Fibroblast of pulmonary artery (primary cell): ENCODE results near the gene RPL29.

Experiments used
- DNase-seq: peaks from one replicate; pipeline ENCODE4 v3.0.0-alpha.2; 2010; ENCODE audit warnings: low read depth
- H3K4me3 ChIP-seq: replicated peaks from 2 replicates; pipeline ENCODE4 v1.5.1; 2011; ENCODE audit warnings: low read depth, mild to moderate bottlenecking, control low read depth, low read length, moderate library complexity
- TF ChIP-seq, protein P1 (sequence below): IDR thresholded peaks from 2 replicates; pipeline ENCODE4 v1.5.1; 2011; ENCODE audit warnings: mild to moderate bottlenecking, control low read depth, low read length, inconsistent platforms; ENCODE audit errors: missing control alignments

Gene RPL29

DNA sequence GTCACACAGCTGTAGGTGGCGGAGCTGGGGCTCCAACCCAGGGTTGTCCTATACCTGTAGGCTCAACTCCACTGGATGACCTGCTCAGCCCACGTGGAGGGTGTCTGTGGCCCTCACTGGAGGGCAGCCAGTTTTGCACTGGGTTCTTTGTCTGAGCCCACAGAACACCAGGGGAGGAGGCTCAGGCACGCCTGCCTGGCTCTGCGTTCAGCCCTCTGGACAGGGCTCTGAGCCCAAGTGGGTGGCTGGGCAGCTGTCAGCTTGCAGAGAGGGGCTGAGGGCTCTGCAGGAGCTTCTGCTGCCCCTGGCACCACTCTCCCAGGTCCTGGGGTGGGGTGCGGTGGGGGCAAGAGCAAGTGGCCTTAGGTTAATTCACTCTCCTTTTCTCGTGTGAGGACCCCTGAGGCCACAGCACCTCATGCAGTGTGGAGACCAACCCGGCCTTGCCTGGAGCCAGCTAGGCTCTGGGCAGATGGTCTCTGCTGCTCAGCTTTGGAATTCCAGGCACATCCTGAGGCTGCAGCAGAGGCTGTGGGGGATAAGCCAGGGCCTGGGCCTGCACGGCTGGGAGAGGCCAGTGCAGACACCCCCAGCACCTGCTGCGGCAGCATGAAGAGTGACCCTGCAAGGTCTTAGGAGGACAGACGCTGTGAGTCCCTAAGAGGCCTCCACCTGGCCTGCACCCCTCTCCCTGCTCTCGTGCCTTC, 37.2 kb upstream of the RPL29 start:
- TF ChIP-seq, protein P1, sequence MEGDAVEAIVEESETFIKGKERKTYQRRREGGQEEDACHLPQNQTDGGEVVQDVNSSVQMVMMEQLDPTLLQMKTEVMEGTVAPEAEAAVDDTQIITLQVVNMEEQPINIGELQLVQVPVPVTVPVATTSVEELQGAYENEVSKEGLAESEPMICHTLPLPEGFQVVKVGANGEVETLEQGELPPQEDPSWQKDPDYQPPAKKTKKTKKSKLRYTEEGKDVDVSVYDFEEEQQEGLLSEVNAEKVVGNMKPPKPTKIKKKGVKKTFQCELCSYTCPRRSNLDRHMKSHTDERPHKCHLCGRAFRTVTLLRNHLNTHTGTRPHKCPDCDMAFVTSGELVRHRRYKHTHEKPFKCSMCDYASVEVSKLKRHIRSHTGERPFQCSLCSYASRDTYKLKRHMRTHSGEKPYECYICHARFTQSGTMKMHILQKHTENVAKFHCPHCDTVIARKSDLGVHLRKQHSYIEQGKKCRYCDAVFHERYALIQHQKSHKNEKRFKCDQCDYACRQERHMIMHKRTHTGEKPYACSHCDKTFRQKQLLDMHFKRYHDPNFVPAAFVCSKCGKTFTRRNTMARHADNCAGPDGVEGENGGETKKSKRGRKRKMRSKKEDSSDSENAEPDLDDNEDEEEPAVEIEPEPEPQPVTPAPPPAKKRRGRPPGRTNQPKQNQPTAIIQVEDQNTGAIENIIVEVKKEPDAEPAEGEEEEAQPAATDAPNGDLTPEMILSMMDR = no peak
- H3K4me3 ChIP-seq = no peak overlapping the region
- no peak for DNase-seq

DNA sequence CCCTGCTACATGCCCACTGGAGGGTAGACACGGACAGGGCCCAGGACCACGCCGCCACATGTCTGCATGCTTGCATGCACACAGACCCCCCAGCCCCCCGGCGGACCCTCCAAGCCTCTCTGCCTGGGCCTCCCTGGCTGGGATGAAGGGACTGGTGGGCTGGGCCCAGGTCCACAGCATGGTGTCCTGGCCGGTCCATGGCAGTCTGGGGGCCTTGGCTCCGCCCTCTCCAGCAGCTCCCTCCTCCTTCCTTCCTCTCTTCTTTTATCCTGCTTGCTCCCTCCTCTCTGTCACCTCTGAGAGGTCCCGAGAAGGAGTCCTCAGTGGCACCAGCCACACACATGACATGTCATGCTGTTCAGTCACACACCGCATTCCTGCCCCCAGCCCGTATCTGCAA, 36.2 kb upstream of the RPL29 start:
- no peak overlapping the region for H3K4me3 ChIP-seq
- TF ChIP-seq, protein P1 = no peak
- no peak for DNase-seq

DNA sequence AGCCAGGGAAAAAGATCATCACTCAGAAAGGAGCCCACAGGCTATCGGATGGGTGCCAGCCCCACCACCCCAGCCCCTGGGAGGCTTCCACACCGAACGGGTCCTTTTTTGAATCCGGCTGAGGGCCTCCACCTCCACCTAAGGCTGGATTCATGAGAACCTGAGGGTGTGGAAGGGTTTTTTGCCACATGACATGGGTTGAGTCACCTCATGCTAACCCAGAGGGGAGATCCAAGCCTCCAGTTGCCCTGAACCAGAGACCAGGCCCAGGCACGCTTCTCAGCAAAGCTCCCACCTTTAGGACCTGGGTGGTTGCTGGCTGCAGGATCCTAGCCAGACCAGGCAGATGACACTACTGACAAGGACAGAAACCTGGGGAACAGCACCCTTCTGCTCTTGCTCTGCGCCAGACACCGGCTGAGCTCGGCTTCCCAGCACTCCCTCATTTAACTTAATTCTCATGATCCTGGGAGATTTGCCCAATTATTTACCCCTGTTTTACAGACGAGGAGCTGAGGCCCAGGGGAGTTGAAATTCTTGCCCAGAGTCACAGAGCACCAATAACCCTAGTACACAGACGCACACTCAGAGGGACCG, 35.1 kb upstream of the RPL29 start:
- TF ChIP-seq, protein P1 = no peak
- no peak overlapping the region for H3K4me3 ChIP-seq
- DNase-seq = no peak

DNA sequence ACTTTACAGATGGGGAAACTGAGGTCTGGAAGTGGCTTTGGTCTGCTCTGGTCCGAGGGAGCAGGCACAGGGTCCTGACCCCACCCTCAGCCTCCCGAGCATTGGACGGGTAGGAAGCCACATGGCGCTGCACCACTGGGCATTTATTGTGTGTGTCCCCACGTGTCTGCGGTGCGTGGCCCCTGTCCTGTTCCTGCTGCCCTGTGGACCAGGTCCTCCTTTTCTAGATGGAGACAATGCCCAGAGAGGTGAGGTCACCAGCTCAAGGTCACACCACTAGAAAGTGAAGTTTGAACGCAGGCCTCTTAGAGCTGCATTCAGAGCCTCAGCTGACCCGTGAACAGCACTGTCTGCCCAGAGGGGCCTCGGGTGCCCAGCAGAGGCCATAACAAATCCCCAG, 33.8 kb upstream of the RPL29 start:
- TF ChIP-seq, protein P1 = no peak
- no peak overlapping the region for H3K4me3 ChIP-seq
- no peak for DNase-seq

DNA sequence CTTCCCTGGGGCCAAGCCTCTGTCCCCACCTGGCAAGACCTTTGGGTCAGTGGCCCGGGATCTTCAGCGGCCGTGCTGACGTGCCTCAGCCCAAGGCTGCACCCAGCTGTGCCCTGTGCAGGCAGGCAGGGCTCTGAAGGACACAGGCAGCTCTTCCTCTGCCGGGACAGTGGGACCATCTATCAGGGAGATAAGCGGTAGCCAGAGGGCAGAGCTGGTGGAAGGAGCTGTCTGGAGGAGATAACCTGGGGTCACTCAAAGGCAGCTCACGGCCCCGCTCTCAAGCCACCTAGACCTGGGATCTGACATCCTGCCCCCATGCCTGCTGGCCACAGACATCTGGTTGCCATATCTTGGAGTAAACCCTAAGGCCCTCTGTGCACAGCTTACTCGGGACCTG, 33.4 kb upstream of the RPL29 start:
- H3K4me3 ChIP-seq = no peak overlapping the region
- DNase-seq = no peak
- TF ChIP-seq, protein P1 = no peak

DNA sequence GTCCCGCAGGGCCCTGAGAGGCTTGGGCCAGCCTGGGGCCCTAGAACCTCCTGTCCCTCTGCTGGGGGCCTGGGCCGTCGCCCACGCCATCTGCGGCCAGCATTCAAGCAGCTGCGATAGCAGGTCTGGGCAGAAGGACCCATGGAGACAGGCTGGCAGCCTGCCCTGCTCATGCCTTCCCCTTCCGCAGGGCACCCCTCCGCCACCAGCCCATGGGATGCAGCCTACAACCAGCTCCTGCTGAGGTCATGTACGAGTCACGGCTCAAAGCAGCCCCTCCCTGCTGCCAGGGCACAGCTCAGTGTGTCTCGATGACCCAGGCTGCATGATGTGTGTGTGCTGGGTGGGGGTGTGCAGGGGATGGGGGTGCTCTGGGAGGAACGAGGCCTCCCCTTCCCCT, 32.9 kb upstream of the RPL29 start:
- TF ChIP-seq, protein P1 = no peak
- no peak overlapping the region for H3K4me3 ChIP-seq
- DNase-seq = no peak

DNA sequence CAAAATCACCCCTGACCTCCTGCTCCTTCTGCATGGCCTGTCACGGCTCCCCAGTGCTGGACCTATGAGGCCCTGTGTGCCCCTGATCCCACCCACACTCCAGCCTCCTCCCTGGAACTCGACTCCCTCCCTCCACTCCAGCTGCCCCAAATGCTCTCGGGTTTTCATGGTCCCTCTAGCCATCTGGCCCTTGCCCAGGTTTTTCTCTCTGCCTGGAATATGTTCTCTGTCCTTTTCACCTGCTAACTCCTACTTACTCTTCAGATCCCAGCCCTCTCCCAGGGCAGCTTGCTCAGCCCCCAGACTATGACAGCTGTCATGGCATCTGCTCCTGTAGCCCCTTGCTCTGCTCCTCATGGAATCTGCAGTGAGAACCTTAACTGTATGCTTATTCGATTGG, 30.3 kb upstream of the RPL29 start:
- no peak overlapping the region for H3K4me3 ChIP-seq
- no peak for DNase-seq
- TF ChIP-seq, protein P1 = no peak
